H1 (cell line): ENCODE data around the gene TTBK1. TPM values are rescaled to one million over a fixed set of nuclear protein-coding genes. Genes with fewer than 3 reads are reported as not detected.

Experiments used
- CTCF ChIA-PET: fragments of 300-600 bp; sonication (Branson Sonifier 250); formaldehyde crosslinking; loops from one replicate; lab custom pipeline; 2021; ENCODE audit not compliant: partially characterized antibody; lab: Charles Lee
- POLR2A ChIA-PET: fragments of 300-600 bp; sonication (Branson Sonifier 250); formaldehyde crosslinking; loops from one replicate; lab custom pipeline; 2021; ENCODE audit warnings: inconsistent platforms; ENCODE audit not compliant: partially characterized antibody; lab: Charles Lee
- DNase-seq, 2 experiments: peaks; one replicate each; pipeline versions ENCODE4 v3.0.0 to v3.0.0-alpha.2; 2010 to 2022; ENCODE audit warnings: low spot score in 2 of 2, low read depth in 1 of 2, mixed read lengths in 1 of 2
- FAIRE-seq: peaks from 2 replicates; lab custom pipeline; 2011; peaks lifted over from hg19 to GRCh38; lab: Jason Lieb, UNC
- H2AFZ ChIP-seq: 2 replicates; pipeline ENCODE4 v1.8.1; 2012; ENCODE audit warnings: low read length, inconsistent platforms
- H2AK5ac ChIP-seq: 2 replicates; pipeline ENCODE4 v1.6.1; 2013; ENCODE audit warnings: low read depth, low read length
- H2BK120ac ChIP-seq: replicated peaks from 2 replicates; pipeline ENCODE3; 2013; ENCODE audit warnings: low read depth, low read length, inconsistent platforms
- H2BK12ac ChIP-seq: 2 replicates; pipeline ENCODE4 v1.6.1; 2013; ENCODE audit warnings: low read depth, low read length
- H2BK15ac ChIP-seq: 2 replicates; pipeline ENCODE4 v1.6.1; 2013; ENCODE audit warnings: low read length
- H2BK20ac ChIP-seq: 2 replicates; pipeline ENCODE4 v1.6.1; 2013; ENCODE audit warnings: low read length
- H2BK5ac ChIP-seq: 2 replicates; pipeline ENCODE4 v1.6.1; 2013; ENCODE audit warnings: low read depth, low read length
- H3K14ac ChIP-seq: 2 replicates; pipeline ENCODE4 v1.6.1; 2013; ENCODE audit warnings: inconsistent platforms; ENCODE audit not compliant: insufficient read length
- H3K18ac ChIP-seq: 2 replicates; pipeline ENCODE4 v1.6.1; 2013; ENCODE audit warnings: low read length; ENCODE audit errors: extremely low read depth
- H3K23ac ChIP-seq: 2 replicates; pipeline ENCODE4 v1.6.1; 2013; ENCODE audit warnings: inconsistent platforms; ENCODE audit not compliant: insufficient read length
- H3K23me2 ChIP-seq: 2 replicates; pipeline ENCODE4 v1.6.1; 2013; ENCODE audit warnings: low read depth, low read length
- H3K27ac ChIP-seq: 2 replicates; pipeline ENCODE4 v1.6.1; 2011; ENCODE audit warnings: low read depth, low read length, inconsistent platforms
- H3K27me3 ChIP-seq, 4 experiments: replicated peaks in 1 of 4; 1 replicate in 1 of 4; 2 replicates in 3 of 4; pipeline versions ENCODE4 v1.6.1 to v1.8.1; 2011 to 2013; ENCODE audit warnings: low read length in 3 of 4, mild to moderate bottlenecking in 3 of 4, inconsistent platforms in 2 of 4, mixed read lengths in 2 of 4, moderate library complexity in 1 of 4; ENCODE audit not compliant: control insufficient read depth in 3 of 4, insufficient read depth in 3 of 4; ENCODE audit errors: extremely low read depth in 1 of 4
- H3K36me3 ChIP-seq, 4 experiments: 2 replicates each; pipeline versions ENCODE4 v1.6.1 to v1.8.1; 2011 to 2013; ENCODE audit warnings: mild to moderate bottlenecking in 4 of 4, low read length in 3 of 4, moderate library complexity in 2 of 4, control low read depth in 1 of 4, inconsistent platforms in 1 of 4; ENCODE audit not compliant: insufficient read depth in 4 of 4, control insufficient read depth in 2 of 4
- H3K4ac ChIP-seq: replicated peaks from 2 replicates; pipeline ENCODE3; 2013; ENCODE audit warnings: low read length, low read depth, mixed read lengths, inconsistent platforms; ENCODE audit not compliant: insufficient read length
- H3K4me1 ChIP-seq, 4 experiments: replicated peaks in 1 of 4; 1 replicate in 1 of 4; 2 replicates in 3 of 4; pipeline versions ENCODE4 v1.6.1 to v1.8.1; 2011 to 2013; ENCODE audit warnings: low read length in 3 of 4, inconsistent platforms in 2 of 4, mixed read lengths in 1 of 4; ENCODE audit not compliant: insufficient read depth in 4 of 4, control insufficient read depth in 3 of 4
- H3K4me2 ChIP-seq, 2 experiments: 2 replicates each; pipeline versions ENCODE4 v1.6.1 to v1.8.1; 2011 to 2013; ENCODE audit warnings: low read depth in 2 of 2, low read length in 2 of 2, control low read depth in 1 of 2, inconsistent platforms in 1 of 2, mild to moderate bottlenecking in 1 of 2; ENCODE audit not compliant: insufficient read depth in 1 of 2
- H3K4me3 ChIP-seq, 4 experiments: fragments of 200-600, 300-600 bp in 1 of 4; sonication (generic), shearing (Covaris generic), sonication (Bioruptor Twin) in 1 of 4; 2 replicates each; pipeline versions ENCODE4 v1.5.1 to v1.8.1; 2011 to 2016; ENCODE audit warnings: low read length in 4 of 4, low read depth in 3 of 4, control low read depth in 2 of 4, inconsistent platforms in 2 of 4, mild to moderate bottlenecking in 2 of 4, mixed read lengths in 1 of 4, moderate library complexity in 1 of 4; ENCODE audit not compliant: insufficient read depth in 2 of 4; ENCODE audit errors: extremely low read depth in 1 of 4
- H3K56ac ChIP-seq: replicated peaks from 2 replicates; pipeline ENCODE3; 2013; ENCODE audit warnings: low read depth, mild to moderate bottlenecking, mixed read lengths, low read length, inconsistent platforms; ENCODE audit not compliant: insufficient read length
- H3K79me1 ChIP-seq: 2 replicates; pipeline ENCODE4 v1.6.1; 2013; ENCODE audit warnings: low read depth, low read length, control low read depth
- H3K79me2 ChIP-seq, 2 experiments: 2 replicates each; pipeline versions ENCODE4 v1.6.1 to v1.8.1; 2012 to 2013; ENCODE audit warnings: low read length in 2 of 2, mild to moderate bottlenecking in 2 of 2, inconsistent platforms in 1 of 2; ENCODE audit not compliant: insufficient read depth in 2 of 2, control insufficient read depth in 1 of 2
- H3K9ac ChIP-seq, 4 experiments: replicated peaks in 1 of 4; 1 replicate in 1 of 4; 2 replicates in 3 of 4; pipeline versions ENCODE4 v1.6.1 to v1.8.1; 2011 to 2013; ENCODE audit warnings: low read depth in 3 of 4, low read length in 3 of 4, control low read depth in 2 of 4, mild to moderate bottlenecking in 2 of 4, moderate library complexity in 2 of 4, inconsistent platforms in 1 of 4; ENCODE audit errors: extremely low read depth in 1 of 4
- H3K9me3 ChIP-seq, 2 experiments: 2 replicates each; pipeline versions ENCODE4 v1.6.1 to v1.8.1; 2012 to 2013; ENCODE audit warnings: mild to moderate bottlenecking in 2 of 2, moderate library complexity in 2 of 2, control low read depth in 1 of 2, inconsistent platforms in 1 of 2, low read depth in 1 of 2, low read length in 1 of 2, mixed read lengths in 1 of 2; ENCODE audit not compliant: insufficient read depth in 2 of 2
- H4K20me1 ChIP-seq, 2 experiments: replicated peaks in 1 of 2; 2 replicates each; pipeline versions ENCODE3 to v1.8.1; 2011 to 2013; ENCODE audit warnings: inconsistent platforms in 2 of 2, low read length in 2 of 2, mild to moderate bottlenecking in 1 of 2; ENCODE audit not compliant: insufficient read depth in 2 of 2, control insufficient read depth in 1 of 2
- H4K5ac ChIP-seq: 2 replicates; pipeline ENCODE4 v1.6.1; 2013; ENCODE audit warnings: low read length, low read depth, mixed read lengths, inconsistent platforms; ENCODE audit not compliant: insufficient read length
- H4K8ac ChIP-seq: 2 replicates; pipeline ENCODE4 v1.8.0; 2013; ENCODE audit warnings: mild to moderate bottlenecking, moderate library complexity, low read length, inconsistent platforms; ENCODE audit not compliant: insufficient read depth; ENCODE audit errors: extremely low read depth
- H4K91ac ChIP-seq: replicated peaks from 2 replicates; pipeline ENCODE3; 2013; ENCODE audit warnings: low read length, mixed read lengths, inconsistent platforms; ENCODE audit not compliant: insufficient read length
- CBX5 ChIP-seq: fragments of 300-800, 300-1000 bp; sonication (generic); IDR thresholded peaks from 2 replicates; pipeline ENCODE4 v1.7.1; 2016; ENCODE audit warnings: antibody characterized with exemption, low read length, low read depth
- CBX8 ChIP-seq: fragments of 300-800, 300-1000 bp; sonication (generic); IDR thresholded peaks from 2 replicates; pipeline ENCODE4 v1.7.1; 2016; ENCODE audit warnings: low read depth, low read length, borderline replicate concordance
- CEBPB ChIP-seq: IDR thresholded peaks from 2 replicates; pipeline ENCODE4 v1.6.1; 2012; ENCODE audit warnings: low read depth, low read length
- CHD1 ChIP-seq: IDR thresholded peaks from 2 replicates; pipeline ENCODE4 v1.6.1; 2012; ENCODE audit warnings: low read depth, low read length, improper control_type of control experiment
- EZH2 ChIP-seq: fragments of 200-600 bp; sonication (generic); IDR thresholded peaks from 2 replicates; pipeline ENCODE4 v1.7.1; 2012; ENCODE audit warnings: low read depth, mild to moderate bottlenecking, moderate library complexity, low read length, inconsistent platforms; ENCODE audit not compliant: severe bottlenecking
- JUND ChIP-seq: IDR thresholded peaks from 2 replicates; pipeline ENCODE4 v1.6.1; 2011; ENCODE audit warnings: mild to moderate bottlenecking, improper control_type of control experiment, low read length
- KDM1A ChIP-seq: fragments of 200-600, 300-600 bp; sonication (generic); IDR thresholded peaks from 2 replicates; pipeline ENCODE4 v1.7.1; 2016; ENCODE audit warnings: mild to moderate bottlenecking, low read length, borderline replicate concordance
- PHF8 ChIP-seq: fragments of 200-600 bp; sonication (generic); conservative IDR thresholded peaks from 2 replicates; pipeline ENCODE4 v1.7.1; 2012; ENCODE audit warnings: low read depth, mild to moderate bottlenecking, inconsistent platforms, low read length, moderate library complexity
- POLR2A ChIP-seq, 2 experiments: IDR thresholded peaks; 1 replicate in 1 of 2; 2 replicates in 1 of 2; pipeline ENCODE4 v1.6.1; 2011; ENCODE audit warnings: low read depth in 2 of 2, low read length in 2 of 2, mild to moderate bottlenecking in 2 of 2; ENCODE audit errors: control extremely low read depth in 1 of 2
- POU5F1 ChIP-seq: IDR thresholded peaks from 2 replicates; pipeline ENCODE4 v1.6.1; 2011; ENCODE audit warnings: low read depth, mild to moderate bottlenecking, low read length, moderate library complexity
- RFX5 ChIP-seq: IDR thresholded peaks from 2 replicates; pipeline ENCODE4 v1.6.1; 2011; ENCODE audit warnings: low read depth, low read length, improper control_type of control experiment, borderline replicate concordance
- SP1 ChIP-seq: IDR thresholded peaks from 2 replicates; pipeline ENCODE4 v1.6.1; 2011; ENCODE audit warnings: low read depth, low read length
- SUZ12 ChIP-seq: fragments of 200-600 bp; sonication (generic); IDR thresholded peaks from 2 replicates; pipeline ENCODE4 v1.6.1; 2012; ENCODE audit warnings: mild to moderate bottlenecking, inconsistent platforms, low read length, moderate library complexity, mixed read lengths
- polyA plus RNA-seq, 7 experiments: library from polyadenylated mRNA; depleted of rRNA in 3 of 7; stranded (reverse) in 5 of 7; unstranded in 2 of 7; fragments of >200 nt in 5 of 7; fragments of 200-250 nt in 2 of 7; gene quantifications; 1 replicate in 5 of 7; 2 replicates in 1 of 7; 4 replicates in 1 of 7; pipeline versions ENCODE4 v1.2.1 to v1.2.3, GENCODE V29; 2011 to 2013; ENCODE audit warnings: missing spikeins in 2 of 7, mixed read lengths in 2 of 7
- total RNA-seq: library from RNA; stranded (reverse); fragmentation: NEBNext Ultra II Directional; extraction: Animal tissue kit (Norgen Biotek cat#: 25700); gene quantifications from 2 replicates; pipeline ENCODE4 v1.2.1, GENCODE V29; 2021

The TTBK1 gene
- total and polyA plus RNA-seq, 2 of the 8 experiments (the other 6 are each of a cell fraction or from before 2014, with no cell fraction given): 0.53 to 1.6 TPM

- Histone ChIP-seq H4K20me1 (no peaks in the 10 kb centered on the region), H2AFZ (no peak overlapping the region), H3K79me2 (no peaks in the 10 kb centered on the region), H3K23me2 (peaks cover 8% of the 10 kb centered on the region), H3K4me2 (no peak overlapping the region), H2BK5ac (no peak overlapping the region), H3K79me1 (no peaks in the 10 kb centered on the region), H3K14ac (no peak overlapping the region), H2BK120ac (no peak overlapping the region), H2BK15ac (no peak overlapping the region), H3K27ac (no peak overlapping the region), H2BK12ac (no peak overlapping the region), H3K18ac (no peak overlapping the region), H3K9ac (no peak overlapping the region), H3K56ac (no peak overlapping the region), H4K8ac (no peak overlapping the region), H2BK20ac (no peak overlapping the region), H3K4me1 (peaks cover 7 to 15% (median 9%) of the 10 kb centered on the region in 4 experiments), H3K4ac (no peak overlapping the region), H4K91ac (no peak overlapping the region), H3K27me3 (0 out of 7 replicates have a peak, but pooled peaks cover 0 to 2% (median 0%) of the 10 kb centered on the region in 4 experiments), H3K4me3 (no peak overlapping the region), H3K36me3 (peaks cover 0 to 3% (median 0%) of the 10 kb centered on the region in 4 experiments; a peak in 1 of 8 replicates), H3K9me3 (no peaks in the 10 kb centered on the region), H3K23ac (no peak overlapping the region), H2AK5ac (no peak overlapping the region), H4K5ac (no peak overlapping the region)
- FAIRE-seq (no peak), DNase-seq (no peak)
- ChIA-PET CTCF (no interaction called here), POLR2A (no interaction called here)
- TF ChIP-seq CHD1: no peak
- TF ChIP-seq RFX5: no peak
- no peak for TF ChIP-seq KDM1A
- no peak for TF ChIP-seq CBX5
- no peak for TF ChIP-seq CBX8
- TF ChIP-seq SP1: no peak
- TF ChIP-seq SUZ12: no peak
- TF ChIP-seq POLR2A (IDR thresholded peaks at IDR 0.05; ENCODE audit: control extremely low read depth in 1 of 2, low read depth in 2 of 2, low read length in 2 of 2): no peak
- TF ChIP-seq PHF8: no peak
- TF ChIP-seq JUND: no peak
- no peak for TF ChIP-seq POU5F1
- no peak for TF ChIP-seq EZH2
- no peak for TF ChIP-seq CEBPB
Observed at GRCh38 chr6:43310624-43311023, 67.3 kb downstream of the TTBK1 start.
